ENCODE measurements around the gene OR4F6.
"Not testable (repeated sequence)": the region's sequence is repeated elsewhere in the genome, so short reads cannot be mapped to it uniquely, and the experiment has no call there.

OR4F6 gene

GRCh38 chr15:101803209-101803608 is at the start of gene OR4F6:
Gene OR4F6 (plus strand): TSS chr15:101803509. CDS start chr15:101805720, 2,211 bp downstream.
- no peak within 1 kb of the TSS for H3K27ac ChIP-seq (ENCODE audit: low read depth, low read length)
- peaks cover 0 to 4% (median 3%) of the 10 kb centered on the region in 5 donors for H3K27me3 ChIP-seq (ENCODE audit: control insufficient read depth in 5 of 5, insufficient read depth in 4 of 5, low read length in 5 of 5)
- H3K4me1 ChIP-seq (ENCODE audit: control insufficient read depth in 5 of 5, insufficient read depth in 5 of 5, low read length in 5 of 5): no peaks in the 10 kb centered on the region
- no peaks in the 10 kb centered on the region for H3K9me3 ChIP-seq (ENCODE audit: control insufficient read depth in 5 of 5, low read length in 5 of 5)
- H3K36me3 ChIP-seq (ENCODE audit: control insufficient read depth in 5 of 5, insufficient read depth in 5 of 5, low read length in 5 of 5): no peaks in the 10 kb centered on the region
- no peak within 1 kb of the TSS for H3K4me3 ChIP-seq (ENCODE audit: low read depth in 1 of 5, low read length in 5 of 5)
- no peak within 1 kb of the TSS for H3K9ac ChIP-seq (ENCODE audit: low read length in 5 of 5)

- H3K9me3 ChIP-seq (ENCODE audit: control insufficient read depth in 5 of 5, low read length in 5 of 5); H3K4me1 ChIP-seq (ENCODE audit: control insufficient read depth in 5 of 5, insufficient read depth in 5 of 5, low read length in 5 of 5); H3K36me3 ChIP-seq (ENCODE audit: control insufficient read depth in 5 of 5, insufficient read depth in 5 of 5, low read length in 5 of 5); H3K4me3 ChIP-seq (ENCODE audit: low read depth in 1 of 5, low read length in 5 of 5); H3K27ac ChIP-seq (ENCODE audit: low read depth, low read length); H3K27me3 ChIP-seq (ENCODE audit: control insufficient read depth in 5 of 5, insufficient read depth in 4 of 5, low read length in 5 of 5); H3K9ac ChIP-seq (ENCODE audit: low read length in 5 of 5): not testable (repeated sequence)
Measured at GRCh38 chr15:101764669-101765339, 38.5 kb upstream of the OR4F6 start.

DNA sequence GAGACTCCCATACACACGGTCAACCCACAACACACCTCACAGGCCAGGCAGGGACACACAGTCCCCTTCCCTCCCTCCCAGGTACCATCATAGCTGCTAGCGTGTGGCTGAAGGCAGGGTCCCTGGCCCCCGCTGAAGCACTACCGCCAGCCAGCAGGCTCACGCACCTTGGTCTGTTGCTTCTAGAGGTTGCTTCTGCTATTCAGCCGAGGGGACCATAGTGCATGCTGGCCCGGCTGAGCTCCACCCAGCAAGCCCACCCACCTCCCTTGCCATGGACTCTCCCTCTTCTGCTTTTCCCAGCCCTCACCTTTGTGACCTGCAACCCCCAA is 38.0 kb upstream of the OR4F6 start:
- H3K9ac ChIP-seq (ENCODE audit: low read length in 5 of 5); H3K4me3 ChIP-seq (ENCODE audit: low read depth in 1 of 5, low read length in 5 of 5); H3K36me3 ChIP-seq (ENCODE audit: control insufficient read depth in 5 of 5, insufficient read depth in 5 of 5, low read length in 5 of 5); H3K9me3 ChIP-seq (ENCODE audit: control insufficient read depth in 5 of 5, low read length in 5 of 5); H3K27ac ChIP-seq (ENCODE audit: low read depth, low read length); H3K4me1 ChIP-seq (ENCODE audit: control insufficient read depth in 5 of 5, insufficient read depth in 5 of 5, low read length in 5 of 5); H3K27me3 ChIP-seq (ENCODE audit: control insufficient read depth in 5 of 5, insufficient read depth in 4 of 5, low read length in 5 of 5): not testable (repeated sequence)

- H3K36me3 ChIP-seq (ENCODE audit: control insufficient read depth in 5 of 5, insufficient read depth in 5 of 5, low read length in 5 of 5): no peaks in the 10 kb centered on the region
- no peak overlapping the region for H3K9ac ChIP-seq (ENCODE audit: low read length in 5 of 5)
- H3K4me3 ChIP-seq (ENCODE audit: low read depth in 1 of 5, low read length in 5 of 5): no peak overlapping the region
- H3K9me3 ChIP-seq (ENCODE audit: control insufficient read depth in 5 of 5, low read length in 5 of 5): peaks cover 0 to 5% (median 0%) of the 10 kb centered on the region in 5 donors
- H3K4me1 ChIP-seq (ENCODE audit: control insufficient read depth in 5 of 5, insufficient read depth in 5 of 5, low read length in 5 of 5): peaks cover 0 to 7% (median 0%) of the 10 kb centered on the region in 5 donors
- no peaks in the 10 kb centered on the region for H3K27me3 ChIP-seq (ENCODE audit: control insufficient read depth in 5 of 5, insufficient read depth in 4 of 5, low read length in 5 of 5)
- no peak overlapping the region for H3K27ac ChIP-seq (ENCODE audit: low read depth, low read length)
Measured at GRCh38 chr15:101765772-101766456, 37.4 kb upstream of the OR4F6 start.

DNA sequence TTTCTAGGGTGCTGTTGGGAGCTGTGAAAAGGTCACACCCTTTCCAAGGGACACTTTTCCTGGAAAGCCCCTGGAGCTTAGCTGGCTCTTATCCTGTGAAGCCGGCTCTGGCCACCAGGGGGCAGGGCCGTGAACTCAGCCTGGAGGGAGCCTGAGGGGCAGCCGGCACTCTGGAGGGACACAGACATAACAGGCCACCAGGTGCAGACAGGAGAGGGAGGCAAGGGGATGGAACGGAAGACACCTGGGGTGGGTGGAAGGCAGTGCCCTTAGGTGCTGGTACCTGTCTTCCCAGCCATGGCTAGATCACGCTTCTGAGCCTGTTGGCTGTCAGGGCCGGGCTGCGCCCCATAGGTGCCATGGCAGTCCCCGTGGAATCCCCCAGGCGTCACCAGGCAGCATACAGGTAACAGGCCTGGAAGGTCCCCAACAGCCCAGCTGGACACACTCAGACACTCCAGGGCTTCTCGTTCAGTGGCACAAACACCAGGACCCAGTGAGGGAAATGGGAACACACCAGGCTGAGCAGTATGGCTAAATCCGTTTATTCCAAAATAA is 36.1 kb upstream of the OR4F6 start:
- H3K9ac ChIP-seq (ENCODE audit: low read length in 5 of 5); H3K4me3 ChIP-seq (ENCODE audit: low read depth in 1 of 5, low read length in 5 of 5); H3K27me3 ChIP-seq (ENCODE audit: control insufficient read depth in 5 of 5, insufficient read depth in 4 of 5, low read length in 5 of 5); H3K27ac ChIP-seq (ENCODE audit: low read depth, low read length); H3K4me1 ChIP-seq (ENCODE audit: control insufficient read depth in 5 of 5, insufficient read depth in 5 of 5, low read length in 5 of 5); H3K36me3 ChIP-seq (ENCODE audit: control insufficient read depth in 5 of 5, insufficient read depth in 5 of 5, low read length in 5 of 5); H3K9me3 ChIP-seq (ENCODE audit: control insufficient read depth in 5 of 5, low read length in 5 of 5): not testable (repeated sequence)

- Histone ChIP-seq H3K9ac (ENCODE audit: low read length in 5 of 5) (no peak overlapping the region), H3K27me3 (ENCODE audit: control insufficient read depth in 5 of 5, insufficient read depth in 4 of 5, low read length in 5 of 5) (peaks cover 0 to 4% (median 0%) of the 10 kb centered on the region in 5 donors), H3K4me3 (ENCODE audit: low read depth in 1 of 5, low read length in 5 of 5) (no peak overlapping the region), H3K9me3 (ENCODE audit: control insufficient read depth in 5 of 5, low read length in 5 of 5) (no peaks in the 10 kb centered on the region), H3K36me3 (ENCODE audit: control insufficient read depth in 5 of 5, insufficient read depth in 5 of 5, low read length in 5 of 5) (peaks cover 0 to 14% (median 0%) of the 10 kb centered on the region in 5 donors), H3K27ac (ENCODE audit: low read depth, low read length) (no peak overlapping the region), H3K4me1 (ENCODE audit: control insufficient read depth in 5 of 5, insufficient read depth in 5 of 5, low read length in 5 of 5) (no peaks in the 10 kb centered on the region)
Measured at GRCh38 chr15:101772921-101773320, 30.4 kb upstream of the OR4F6 start.

- H3K27ac ChIP-seq (ENCODE audit: low read depth, low read length): no peak overlapping the region
Measured at GRCh38 chr15:101773496-101774100, 29.7 kb upstream of the OR4F6 start.

DNA sequence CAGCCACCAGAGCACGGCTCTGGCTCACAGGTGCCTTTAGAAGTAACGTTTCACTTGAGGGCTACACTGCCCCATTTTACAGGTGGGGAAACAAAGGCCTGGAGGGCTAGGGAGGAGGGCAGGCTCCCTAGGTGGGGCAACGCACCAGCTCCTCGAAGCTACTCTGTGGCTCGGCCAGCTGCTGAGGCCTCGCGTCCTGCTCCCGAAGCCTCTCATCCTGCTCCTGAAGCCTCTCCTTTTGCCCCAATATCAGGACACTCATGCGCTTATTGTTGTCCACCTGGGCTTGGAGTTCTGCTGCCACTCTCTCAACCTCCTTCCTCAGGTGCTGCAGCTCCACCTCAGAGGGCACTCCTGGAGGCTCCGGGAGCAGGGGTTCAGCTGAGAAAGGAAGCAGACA is 28.2 kb upstream of the OR4F6 start:
- Histone ChIP-seq H3K9me3 (ENCODE audit: control insufficient read depth in 5 of 5, low read length in 5 of 5) (no peaks in the 10 kb centered on the region), H3K9ac (ENCODE audit: low read length in 5 of 5) (no peak overlapping the region), H3K4me3 (ENCODE audit: low read depth in 1 of 5, low read length in 5 of 5) (no peak overlapping the region), H3K27ac (ENCODE audit: low read depth, low read length) (no peak overlapping the region), H3K27me3 (ENCODE audit: control insufficient read depth in 5 of 5, insufficient read depth in 4 of 5, low read length in 5 of 5) (peaks cover 0 to 4% (median 0%) of the 10 kb centered on the region in 5 donors), H3K36me3 (ENCODE audit: control insufficient read depth in 5 of 5, insufficient read depth in 5 of 5, low read length in 5 of 5) (peaks cover 0 to 14% (median 0%) of the 10 kb centered on the region in 5 donors), H3K4me1 (ENCODE audit: control insufficient read depth in 5 of 5, insufficient read depth in 5 of 5, low read length in 5 of 5) (no peaks in the 10 kb centered on the region)

More at GRCh38 chr15:101773496-101774100, 29.7 kb upstream of the OR4F6 start:
- no peaks in the 10 kb centered on the region for H3K9me3 ChIP-seq (ENCODE audit: control insufficient read depth in 5 of 5, low read length in 5 of 5)
- H3K36me3 ChIP-seq (ENCODE audit: control insufficient read depth in 5 of 5, insufficient read depth in 5 of 5, low read length in 5 of 5): peaks cover 0 to 14% (median 0%) of the 10 kb centered on the region in 5 donors
- H3K27me3 ChIP-seq (ENCODE audit: control insufficient read depth in 5 of 5, insufficient read depth in 4 of 5, low read length in 5 of 5): peaks cover 0 to 4% (median 0%) of the 10 kb centered on the region in 5 donors
- H3K4me3 ChIP-seq (ENCODE audit: low read depth in 1 of 5, low read length in 5 of 5): no peak overlapping the region
- no peak overlapping the region for H3K9ac ChIP-seq (ENCODE audit: low read length in 5 of 5)
- no peaks in the 10 kb centered on the region for H3K4me1 ChIP-seq (ENCODE audit: control insufficient read depth in 5 of 5, insufficient read depth in 5 of 5, low read length in 5 of 5)

- not testable (repeated sequence) for H3K27ac ChIP-seq (ENCODE audit: low read depth, low read length); H3K9ac ChIP-seq (ENCODE audit: low read length in 5 of 5); H3K27me3 ChIP-seq (ENCODE audit: control insufficient read depth in 5 of 5, insufficient read depth in 4 of 5, low read length in 5 of 5); H3K4me1 ChIP-seq (ENCODE audit: control insufficient read depth in 5 of 5, insufficient read depth in 5 of 5, low read length in 5 of 5); H3K36me3 ChIP-seq (ENCODE audit: control insufficient read depth in 5 of 5, insufficient read depth in 5 of 5, low read length in 5 of 5); H3K4me3 ChIP-seq (ENCODE audit: low read depth in 1 of 5, low read length in 5 of 5); H3K9me3 ChIP-seq (ENCODE audit: control insufficient read depth in 5 of 5, low read length in 5 of 5)
Measured at GRCh38 chr15:101778576-101778975, 24.7 kb upstream of the OR4F6 start.

DNA sequence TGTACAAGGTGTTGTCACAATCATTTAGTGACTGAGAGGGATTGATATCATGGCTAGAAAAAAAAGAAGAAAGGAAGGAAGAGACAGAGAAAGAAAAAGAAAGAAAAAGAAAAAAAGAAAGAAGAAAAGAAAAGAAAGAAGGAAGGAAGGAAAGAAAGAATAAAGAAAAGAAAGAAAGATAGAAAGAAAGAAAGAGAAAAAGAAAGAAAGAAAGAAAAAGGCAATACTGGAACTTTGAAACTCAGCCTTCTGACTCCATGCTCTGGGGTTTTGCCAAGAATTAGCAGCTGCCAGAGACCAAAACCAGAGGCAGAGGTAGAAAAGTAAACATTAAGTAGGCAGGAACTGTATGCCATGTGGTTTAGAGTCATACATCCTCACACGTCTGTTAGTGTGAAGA is 23.1 kb upstream of the OR4F6 start:
- not testable (repeated sequence) for H3K36me3 ChIP-seq (ENCODE audit: control insufficient read depth in 5 of 5, insufficient read depth in 5 of 5, low read length in 5 of 5); H3K4me3 ChIP-seq (ENCODE audit: low read depth in 1 of 5, low read length in 5 of 5); H3K9me3 ChIP-seq (ENCODE audit: control insufficient read depth in 5 of 5, low read length in 5 of 5); H3K27ac ChIP-seq (ENCODE audit: low read depth, low read length); H3K9ac ChIP-seq (ENCODE audit: low read length in 5 of 5); H3K4me1 ChIP-seq (ENCODE audit: control insufficient read depth in 5 of 5, insufficient read depth in 5 of 5, low read length in 5 of 5); H3K27me3 ChIP-seq (ENCODE audit: control insufficient read depth in 5 of 5, insufficient read depth in 4 of 5, low read length in 5 of 5)
